Gastroesophageal sphincter (tissue), 4 donors: ENCODE data around the gene EMILIN1. TPM values are rescaled to one million over a fixed set of nuclear protein-coding genes. Genes with fewer than 3 reads are reported as not detected.
A peak's percentile ranks its signal among the peaks of the same experiment; 100 is the strongest.

Experiments
- ATAC-seq: fragments of 150-250 bp; one replicate; pipeline ENCODE4 v1.9.1; 2016; ENCODE audit warnings: mild to moderate bottlenecking, moderate library complexity
- H3K27ac ChIP-seq, 4 donors: fragments of 200-600 bp; sonication (generic) in 3 of 4; 1 replicate in 3 of 4; 2 replicates in 1 of 4; pipeline ENCODE4 v1.5.1; 2016 to 2019
- H3K27me3 ChIP-seq: fragments of 200-600 bp; sonication (generic); one replicate; pipeline ENCODE4 v1.5.1; 2019
- H3K36me3 ChIP-seq, 2 donors: fragments of 200-600 bp; sonication (generic); one replicate each; pipeline ENCODE4 v1.5.1; 2019; ENCODE audit warnings: control low read depth in 1 of 2
- H3K4me1 ChIP-seq, 3 donors: fragments of 200-600 bp; sonication (generic); 1 replicate in 2 of 3; 2 replicates in 1 of 3; pipeline ENCODE4 v1.5.1; 2016 to 2019; ENCODE audit warnings: control low read depth in 2 of 3
- H3K4me3 ChIP-seq, 2 donors: fragments of 200-600 bp; sonication (generic); one replicate each; pipeline ENCODE4 v1.5.1; 2019; ENCODE audit warnings: mild to moderate bottlenecking in 1 of 2, moderate library complexity in 1 of 2
- H3K9me3 ChIP-seq, 3 donors: fragments of 200-600 bp; sonication (generic); one replicate each; pipeline ENCODE4 v1.5.1; 2017 to 2019; ENCODE audit warnings: control low read depth in 2 of 3
- EP300 ChIP-seq: sonication (generic); formaldehyde crosslinking; IDR thresholded peaks from one replicate; pipeline ENCODE4 v1.6.1; 2017; ENCODE audit warnings: antibody characterized with exemption, mild to moderate bottlenecking
- POLR2A ChIP-seq, 2 donors: fragments of 450-650 bp; IDR thresholded peaks; one replicate each; pipeline ENCODE4 v1.6.1; 2017; ENCODE audit warnings: antibody characterized with exemption in 2 of 2, mild to moderate bottlenecking in 2 of 2, moderate library complexity in 1 of 2
- POLR2AphosphoS5 ChIP-seq: sonication (generic); formaldehyde crosslinking; IDR thresholded peaks from one replicate; pipeline ENCODE4 v1.6.1; 2017; ENCODE audit warnings: antibody characterized with exemption
- WGBS, 2 donors: methylation state at CpG; one replicate each; pipeline ENCODE4 v1.1.5; 2018; ENCODE audit warnings: low coverage in 1 of 2; 5-methylcytosine and 5-hydroxymethylcytosine counted together
- total RNA-seq, 4 donors: library from RNA; depleted of rRNA; stranded (reverse); fragments of >200 nt; gene quantifications; one replicate each; pipeline ENCODE4 v1.1.0, GENCODE V29; 2016
- TF ChIP-seq, protein P1 (sequence below), 4 experiments: fragments of 200-600 bp in 2 of 4; fragments of 450-650 bp in 2 of 4; sonication (generic) in 1 of 4; IDR thresholded peaks; one replicate each; pipeline ENCODE4 v1.5.1; 2017 to 2019; ENCODE audit warnings: antibody characterized with exemption in 4 of 4, mild to moderate bottlenecking in 2 of 4, moderate library complexity in 2 of 4

The EMILIN1 gene
- total RNA-seq, 4 donors from 2014 or later: 94.1 to 257 (median 174) TPM

DNA sequence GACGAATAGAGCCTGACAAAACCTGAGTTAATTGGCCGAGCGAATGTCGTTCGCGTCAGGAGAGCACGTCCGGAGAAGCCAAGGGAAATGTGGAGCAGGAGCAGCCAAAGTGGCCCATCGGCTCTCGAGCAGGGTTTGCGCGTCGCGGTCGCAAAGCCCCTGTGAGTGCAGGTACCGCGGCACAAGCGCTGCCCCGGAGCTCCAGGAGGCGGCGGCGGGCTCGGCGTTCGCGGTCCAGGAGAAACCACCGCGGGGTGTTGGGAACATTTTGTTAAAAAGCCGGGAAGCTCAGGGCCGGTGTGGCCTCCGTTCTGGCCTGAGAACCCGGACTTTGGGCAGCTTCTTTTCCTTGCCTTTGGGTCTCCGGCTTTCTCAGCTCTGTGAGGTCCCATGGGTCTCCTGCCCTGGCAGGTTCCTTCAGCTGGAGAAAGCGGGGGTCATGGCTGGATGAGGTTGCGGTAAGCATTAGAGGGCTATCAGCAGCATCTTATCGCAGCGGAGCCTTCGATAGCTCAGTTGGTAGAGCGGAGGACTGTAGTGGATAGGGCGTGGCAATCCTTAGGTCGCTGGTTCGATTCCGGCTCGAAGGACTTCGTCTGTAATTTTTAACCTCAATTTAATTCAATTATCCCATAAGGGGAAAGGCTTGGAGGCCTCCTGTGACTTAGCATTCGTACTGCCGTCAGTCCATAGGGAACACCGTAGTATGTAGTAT is 28.0 kb upstream of the EMILIN1 start:
- Histone ChIP-seq H3K4me3 (peak overlapping the region; percentile 89 to 99), H3K36me3 (peaks cover 0 to 27% of the 10 kb centered on the region in 2 donors), H3K27ac (peak overlapping the region; percentile 85 to 98 (median 96)), H3K9me3 (no peaks in the 10 kb centered on the region), H3K4me1 (peaks cover 0 to 30% (median 15%) of the 10 kb centered on the region in 3 donors), H3K27me3 (no peaks in the 10 kb centered on the region)
- peak; percentile 44 for TF ChIP-seq POLR2AphosphoS5
- TF ChIP-seq POLR2A (IDR thresholded peaks at IDR 0.05): peak in 1 of 2 donors; percentile 22
- TF ChIP-seq EP300: no peak
- TF ChIP-seq, protein P1, sequence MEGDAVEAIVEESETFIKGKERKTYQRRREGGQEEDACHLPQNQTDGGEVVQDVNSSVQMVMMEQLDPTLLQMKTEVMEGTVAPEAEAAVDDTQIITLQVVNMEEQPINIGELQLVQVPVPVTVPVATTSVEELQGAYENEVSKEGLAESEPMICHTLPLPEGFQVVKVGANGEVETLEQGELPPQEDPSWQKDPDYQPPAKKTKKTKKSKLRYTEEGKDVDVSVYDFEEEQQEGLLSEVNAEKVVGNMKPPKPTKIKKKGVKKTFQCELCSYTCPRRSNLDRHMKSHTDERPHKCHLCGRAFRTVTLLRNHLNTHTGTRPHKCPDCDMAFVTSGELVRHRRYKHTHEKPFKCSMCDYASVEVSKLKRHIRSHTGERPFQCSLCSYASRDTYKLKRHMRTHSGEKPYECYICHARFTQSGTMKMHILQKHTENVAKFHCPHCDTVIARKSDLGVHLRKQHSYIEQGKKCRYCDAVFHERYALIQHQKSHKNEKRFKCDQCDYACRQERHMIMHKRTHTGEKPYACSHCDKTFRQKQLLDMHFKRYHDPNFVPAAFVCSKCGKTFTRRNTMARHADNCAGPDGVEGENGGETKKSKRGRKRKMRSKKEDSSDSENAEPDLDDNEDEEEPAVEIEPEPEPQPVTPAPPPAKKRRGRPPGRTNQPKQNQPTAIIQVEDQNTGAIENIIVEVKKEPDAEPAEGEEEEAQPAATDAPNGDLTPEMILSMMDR (IDR thresholded peaks at IDR 0.05): peak; percentile 37 to 84 (median 70)
- WGBS, 2 donors: 0% methylated on average over 10 of the region's 48 CpGs
- ATAC-seq: peak; percentile 83

GRCh38 chr2:27050996-27051901 is 27.2 kb upstream of the EMILIN1 start, which contains the start of gene AGBL5:
AGBL5 (plus strand) TSS chr2:27051668; CDS start chr2:27052959, 1,291 bp downstream.
- H3K36me3 ChIP-seq: peaks cover 0 to 35% of the 10 kb centered on the region in 2 donors
- no peaks in the 10 kb centered on the region for H3K9me3 ChIP-seq
- peak within 1 kb of the TSS; percentile 85 to 98 (median 96) for H3K27ac ChIP-seq
- peak within 1 kb of the TSS; percentile 89 to 99 for H3K4me3 ChIP-seq
- no peaks in the 10 kb centered on the region for H3K27me3 ChIP-seq
- ATAC-seq: peak; percentile 91
- TF ChIP-seq EP300 (no peak), POLR2AphosphoS5 (peak; percentile 55), POLR2A (IDR thresholded peaks at IDR 0.05) (peak; percentile 39 to 58)
- TF ChIP-seq, protein P1 (IDR thresholded peaks at IDR 0.05): no peak
- H3K4me1 ChIP-seq: peaks cover 0 to 30% (median 15%) of the 10 kb centered on the region in 3 donors
- WGBS, 2 donors: 0% methylated on average over 32 of the region's 67 CpGs; no CpG with 5 or more reads in 1 of the 2 donors

- 6 to 8% methylated on average over 2 to 3 of the region's 24 CpGs for WGBS, 2 donors
- H3K9me3 ChIP-seq: no peaks in the 10 kb centered on the region
- no peaks in the 10 kb centered on the region for H3K27me3 ChIP-seq
- peaks cover 0 to 43% of the 10 kb centered on the region in 2 donors for H3K36me3 ChIP-seq
- ATAC-seq: peak; percentile 0
- H3K4me3 ChIP-seq: peak overlapping the region; percentile 89 to 99
- no peak for TF ChIP-seq POLR2AphosphoS5
- TF ChIP-seq EP300: no peak
- TF ChIP-seq POLR2A (IDR thresholded peaks at IDR 0.05): no peak
- TF ChIP-seq, protein P1 (IDR thresholded peaks at IDR 0.05): no peak
- peaks cover 0 to 30% (median 15%) of the 10 kb centered on the region in 3 donors for H3K4me1 ChIP-seq
- peak overlapping the region; percentile 85 to 98 (median 96) for H3K27ac ChIP-seq
Observed at GRCh38 chr2:27051902-27052645, 26.3 kb upstream of the EMILIN1 start.

DNA sequence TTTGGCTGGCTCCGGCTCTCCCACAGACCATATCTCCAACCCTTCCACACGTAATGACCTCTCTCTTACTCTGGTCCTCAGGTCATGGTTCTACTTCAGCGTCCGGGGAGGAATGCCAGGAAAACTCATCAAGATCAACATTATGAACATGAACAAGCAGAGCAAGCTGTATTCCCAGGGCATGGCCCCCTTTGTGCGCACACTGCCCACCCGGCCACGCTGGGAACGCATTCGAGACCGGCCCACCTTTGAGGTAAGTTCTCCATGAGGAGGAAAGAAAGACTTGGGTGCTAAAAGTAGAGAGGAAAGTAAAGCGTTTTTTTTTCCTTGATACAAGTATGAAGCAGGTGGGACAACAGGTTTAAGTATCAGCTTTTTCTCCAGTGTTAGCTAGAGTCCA is 25.1 kb upstream of the EMILIN1 start:
- 67 to 76% methylated on average over 3 to 9 of the region's 11 CpGs for WGBS, 2 donors
- Histone ChIP-seq H3K9me3 (no peaks in the 10 kb centered on the region), H3K4me1 (peaks cover 0 to 30% (median 15%) of the 10 kb centered on the region in 3 donors), H3K36me3 (peaks cover 0 to 56% of the 10 kb centered on the region in 2 donors), H3K27ac (peak overlapping the region in 1 of 4 donors; percentile 96), H3K27me3 (no peaks in the 10 kb centered on the region), H3K4me3 (no peak overlapping the region)
- no peak for ATAC-seq
- TF ChIP-seq POLR2A (IDR thresholded peaks at IDR 0.05): no peak
- TF ChIP-seq POLR2AphosphoS5: no peak
- TF ChIP-seq, protein P1 (IDR thresholded peaks at IDR 0.05): no peak
